HL-60 (cell line): ENCODE data around the gene ACAD9.

Experiments used
- DNase-seq, 2 experiments: peaks; one replicate each; pipeline ENCODE4 v3.0.0-alpha.2; 2010 to 2020; ENCODE audit warnings: low read depth in 1 of 2, low spot score in 1 of 2
- H3K27ac ChIP-seq: fragments of 250-450 bp; sonication (Bioruptor Pico); replicated peaks from 2 replicates; pipeline ENCODE4 v1.5.1; 2020; ENCODE audit warnings: mild to moderate bottlenecking, moderate library complexity
- H3K27me3 ChIP-seq: fragments of 250-450 bp; sonication (Bioruptor Pico); 2 replicates; pipeline ENCODE4 v1.5.1; 2021; ENCODE audit warnings: mild to moderate bottlenecking, moderate library complexity; ENCODE audit not compliant: insufficient read depth, poor library complexity, severe bottlenecking
- H3K4me3 ChIP-seq: replicated peaks from 2 replicates; pipeline ENCODE4 v1.5.1; 2011; ENCODE audit warnings: mild to moderate bottlenecking, control low read depth, low read length; ENCODE audit not compliant: insufficient read depth
- GABPA ChIP-seq: IDR thresholded peaks from 2 replicates; pipeline ENCODE4 v1.6.1; 2012; ENCODE audit warnings: low read depth
- POLR2AphosphoS5 ChIP-seq: IDR thresholded peaks from 2 replicates; pipeline ENCODE4 v1.6.1; 2012; ENCODE audit warnings: low read depth
- REST ChIP-seq: IDR thresholded peaks from 2 replicates; pipeline ENCODE4 v1.6.1; 2012; ENCODE audit warnings: low read depth; ENCODE audit not compliant: insufficient replicate concordance
- SPI1 ChIP-seq: IDR thresholded peaks from 2 replicates; pipeline ENCODE4 v1.6.1; 2012; ENCODE audit warnings: low read depth, mild to moderate bottlenecking, borderline replicate concordance
- TF ChIP-seq, protein P1 (sequence below): IDR thresholded peaks from one replicate; pipeline ENCODE4 v1.5.1; 2011; ENCODE audit warnings: low read length, control low read depth, inconsistent platforms; ENCODE audit not compliant: insufficient read depth

The ACAD9 gene

GRCh38 chr3:128945041-128945877 is 65.8 kb downstream of the ACAD9 start:
- no peaks in the 10 kb centered on the region for H3K27me3 ChIP-seq
- H3K27ac ChIP-seq = no peak overlapping the region
- TF ChIP-seq POLR2AphosphoS5 (no peak), SPI1 (no peak), REST (no peak), GABPA (no peak)
- TF ChIP-seq, protein P1, sequence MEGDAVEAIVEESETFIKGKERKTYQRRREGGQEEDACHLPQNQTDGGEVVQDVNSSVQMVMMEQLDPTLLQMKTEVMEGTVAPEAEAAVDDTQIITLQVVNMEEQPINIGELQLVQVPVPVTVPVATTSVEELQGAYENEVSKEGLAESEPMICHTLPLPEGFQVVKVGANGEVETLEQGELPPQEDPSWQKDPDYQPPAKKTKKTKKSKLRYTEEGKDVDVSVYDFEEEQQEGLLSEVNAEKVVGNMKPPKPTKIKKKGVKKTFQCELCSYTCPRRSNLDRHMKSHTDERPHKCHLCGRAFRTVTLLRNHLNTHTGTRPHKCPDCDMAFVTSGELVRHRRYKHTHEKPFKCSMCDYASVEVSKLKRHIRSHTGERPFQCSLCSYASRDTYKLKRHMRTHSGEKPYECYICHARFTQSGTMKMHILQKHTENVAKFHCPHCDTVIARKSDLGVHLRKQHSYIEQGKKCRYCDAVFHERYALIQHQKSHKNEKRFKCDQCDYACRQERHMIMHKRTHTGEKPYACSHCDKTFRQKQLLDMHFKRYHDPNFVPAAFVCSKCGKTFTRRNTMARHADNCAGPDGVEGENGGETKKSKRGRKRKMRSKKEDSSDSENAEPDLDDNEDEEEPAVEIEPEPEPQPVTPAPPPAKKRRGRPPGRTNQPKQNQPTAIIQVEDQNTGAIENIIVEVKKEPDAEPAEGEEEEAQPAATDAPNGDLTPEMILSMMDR = no peak
- no peak overlapping the region for H3K4me3 ChIP-seq
- no peak for DNase-seq

DNA sequence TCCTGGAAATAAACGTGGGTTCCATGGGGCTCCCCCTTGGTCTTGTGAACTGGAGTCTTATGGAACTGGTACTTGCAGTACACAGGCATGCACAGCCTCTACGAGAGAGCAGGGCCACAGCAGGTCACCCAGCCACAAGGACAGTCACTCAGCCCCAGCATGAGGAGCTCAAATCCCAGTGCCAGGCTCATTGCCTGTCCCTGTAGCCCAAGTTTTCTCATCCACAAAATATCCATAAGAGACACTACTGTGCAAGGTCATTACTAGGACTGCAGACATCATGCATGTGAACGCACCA is 66.4 kb downstream of the ACAD9 start:
- DNase-seq = no peak
- Histone ChIP-seq H3K4me3 (no peak overlapping the region), H3K27ac (no peak overlapping the region), H3K27me3 (no peaks in the 10 kb centered on the region)
- TF ChIP-seq REST (no peak), GABPA (no peak), POLR2AphosphoS5 (no peak), SPI1 (no peak)
- TF ChIP-seq, protein P1 = no peak

- TF ChIP-seq, protein P1 = no peak
- TF ChIP-seq REST (no peak), GABPA (no peak), SPI1 (no peak), POLR2AphosphoS5 (no peak)
- Histone ChIP-seq H3K4me3 (no peak overlapping the region), H3K27ac (no peak overlapping the region), H3K27me3 (no peaks in the 10 kb centered on the region)
- no peak for DNase-seq
Observed at GRCh38 chr3:128946411-128946810, 67.0 kb downstream of the ACAD9 start.
